HG03039 (cell line): ENCODE measurements around the gene UBTD2.
A peak's percentile ranks its signal among the peaks of the same experiment; 100 is the strongest.
"Not testable (repeated sequence)": the region's sequence is repeated elsewhere in the genome, so short reads cannot be mapped to it uniquely, and the experiment has no call there.

Experiments used
- ATAC-seq: cut with Tn5 transposase; IDR thresholded peaks from one replicate; pipeline ENCODE4 v1.9.1; 2021; ENCODE audit warnings: mild to moderate bottlenecking, moderate library complexity; ENCODE audit not compliant: unreplicated experiment

The UBTD2 gene, protein sequence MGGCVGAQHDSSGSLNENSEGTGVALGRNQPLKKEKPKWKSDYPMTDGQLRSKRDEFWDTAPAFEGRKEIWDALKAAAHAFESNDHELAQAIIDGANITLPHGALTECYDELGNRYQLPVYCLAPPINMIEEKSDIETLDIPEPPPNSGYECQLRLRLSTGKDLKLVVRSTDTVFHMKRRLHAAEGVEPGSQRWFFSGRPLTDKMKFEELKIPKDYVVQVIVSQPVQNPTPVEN

GRCh38 chr5:172283020-172283861 is at the start of gene UBTD2:
TSS of gene UBTD2 (minus strand) at chr5:172283764. CDS start at chr5:172283665, 99 bp downstream.
- ATAC-seq: peak; percentile 85

DNA sequence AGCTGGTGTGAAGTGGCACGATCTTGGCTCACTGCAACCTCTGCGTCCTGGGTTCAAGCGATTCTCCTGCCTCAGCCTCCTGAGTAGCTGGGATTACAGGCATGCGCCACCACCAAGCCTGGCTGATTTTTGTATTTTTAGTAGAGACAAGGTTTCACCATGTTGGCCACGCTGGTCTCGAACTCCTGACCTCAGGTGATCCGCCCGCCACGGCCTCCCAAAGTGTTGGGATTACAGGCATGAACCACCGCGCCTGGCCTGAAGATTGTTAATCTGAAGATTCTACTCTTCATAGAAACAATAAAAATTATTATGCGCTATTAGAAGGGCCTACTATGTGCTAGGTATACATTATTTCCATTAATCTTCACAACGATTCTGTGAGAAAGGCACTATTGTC is 43.3 kb upstream of the UBTD2 start:
- not testable (repeated sequence) for ATAC-seq

DNA sequence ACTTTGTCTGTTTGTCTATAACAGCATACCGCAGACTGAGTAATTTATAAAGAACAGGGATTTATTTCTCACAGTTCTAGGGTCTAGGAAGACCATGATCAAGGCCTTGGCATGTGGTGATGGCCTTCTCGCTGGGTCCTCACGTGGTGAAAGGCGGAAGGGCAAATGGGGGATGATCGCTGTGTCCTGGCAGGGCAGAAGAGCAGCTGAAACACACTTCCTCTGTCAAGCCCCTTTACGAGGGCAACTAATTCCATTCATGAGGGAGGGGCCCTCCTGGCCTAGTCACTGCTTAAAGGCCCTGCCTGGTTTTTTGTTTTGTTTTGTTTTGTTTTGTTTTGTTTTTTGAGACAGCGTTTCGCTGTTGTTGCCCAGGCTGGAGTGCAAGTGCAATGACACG is 41.9 kb upstream of the UBTD2 start:
- no peak for ATAC-seq

- no peak for ATAC-seq
Measured at GRCh38 chr5:172322028-172322965, 38.7 kb upstream of the UBTD2 start.

DNA sequence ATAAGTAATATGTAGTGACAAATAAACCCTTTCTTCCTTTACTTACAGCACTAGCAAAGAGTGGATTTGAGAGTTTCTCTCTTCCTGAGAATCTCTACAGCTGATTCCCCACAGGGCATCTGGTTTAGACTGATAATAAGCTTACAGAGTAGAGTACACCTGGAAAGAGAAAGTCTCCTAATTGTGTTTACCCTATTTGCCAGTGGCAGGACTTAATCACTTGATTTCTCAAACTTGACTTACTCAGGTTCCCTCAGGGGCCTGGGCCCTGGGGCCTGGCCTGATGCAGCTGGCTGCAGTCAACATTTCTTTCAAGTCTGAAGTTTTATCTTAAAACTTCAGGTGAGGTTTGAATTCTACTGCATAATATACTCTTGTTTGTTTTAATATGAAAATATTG is 38.0 kb upstream of the UBTD2 start:
- ATAC-seq: no peak

DNA sequence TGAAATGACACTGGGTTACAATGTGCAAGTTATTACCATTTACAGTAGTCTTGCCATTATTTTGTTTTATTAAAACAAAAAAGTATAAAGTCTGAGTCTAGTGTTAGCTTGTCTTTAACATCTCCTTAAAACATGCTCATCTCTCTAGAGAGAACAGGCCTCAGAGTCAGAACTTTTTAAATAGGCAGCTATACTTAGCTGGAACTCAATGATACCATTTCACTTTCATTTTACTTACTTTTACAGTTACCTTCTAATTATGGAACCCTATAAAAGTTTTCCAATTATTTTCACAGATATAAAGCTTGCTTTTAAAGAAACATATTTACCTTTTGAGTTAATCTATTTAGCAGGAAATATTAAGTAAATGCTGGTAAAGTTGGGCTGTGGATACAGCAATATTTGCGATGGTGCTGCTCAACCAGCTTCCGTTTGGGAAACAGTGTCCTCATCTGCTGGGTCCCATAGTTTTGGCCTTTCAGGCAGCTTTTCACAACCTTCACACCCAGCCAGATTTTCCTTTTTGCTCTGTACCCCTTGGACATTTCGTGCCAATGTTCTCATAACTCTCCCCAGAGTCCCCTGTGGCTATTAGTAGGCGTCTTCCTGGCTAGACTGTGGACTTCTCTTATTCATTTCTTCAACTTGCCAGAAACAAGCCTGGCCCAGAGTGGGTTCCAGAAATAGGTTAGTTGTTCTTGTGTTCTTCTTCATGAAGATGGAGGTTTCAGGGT is 36.3 kb upstream of the UBTD2 start:
- no peak for ATAC-seq

GRCh38 chr5:172315587-172316493 is 32.3 kb upstream of the UBTD2 start:
- no peak for ATAC-seq

DNA sequence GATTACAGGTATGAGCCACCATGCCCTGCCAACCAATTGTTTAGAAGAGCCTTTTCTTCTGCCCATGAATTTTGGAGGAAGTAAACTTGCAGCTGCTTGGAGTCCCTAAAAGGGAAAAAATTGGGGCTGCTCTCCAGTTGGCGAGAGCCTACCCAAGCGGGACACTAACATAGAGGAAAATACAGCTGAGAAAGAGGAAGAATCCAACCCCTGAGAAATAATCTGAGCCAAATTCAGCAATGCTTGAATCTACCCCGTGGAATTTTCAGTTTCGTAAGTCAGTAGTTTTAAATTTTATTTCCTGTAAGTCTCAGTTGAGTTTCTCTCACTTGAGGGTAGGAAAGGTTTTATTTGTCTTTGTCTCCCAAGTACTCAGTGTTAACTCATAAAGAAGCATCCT is 30.4 kb upstream of the UBTD2 start:
- ATAC-seq: no peak

- ATAC-seq: no peak
Measured at GRCh38 chr5:172312286-172312685, 28.7 kb upstream of the UBTD2 start.

DNA sequence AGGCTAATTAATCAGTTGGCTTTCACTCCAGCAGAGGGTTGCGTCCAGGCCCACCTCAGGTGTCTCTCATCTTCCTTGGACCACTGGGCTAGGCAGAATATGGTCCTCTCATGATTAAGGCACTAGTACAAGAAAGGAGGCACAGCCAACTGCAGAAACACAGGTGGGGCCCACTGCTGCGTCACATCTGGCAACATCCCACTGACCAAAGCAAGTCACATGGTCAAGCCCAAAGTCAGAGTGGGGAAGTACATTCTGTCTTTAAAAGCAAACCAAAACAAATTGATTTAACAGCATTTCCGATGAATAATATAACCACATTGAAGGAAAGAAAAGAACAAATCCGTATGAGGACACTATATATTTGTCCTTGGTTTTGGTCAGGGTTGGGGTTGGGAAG is 28.0 kb upstream of the UBTD2 start:
- no peak for ATAC-seq

DNA sequence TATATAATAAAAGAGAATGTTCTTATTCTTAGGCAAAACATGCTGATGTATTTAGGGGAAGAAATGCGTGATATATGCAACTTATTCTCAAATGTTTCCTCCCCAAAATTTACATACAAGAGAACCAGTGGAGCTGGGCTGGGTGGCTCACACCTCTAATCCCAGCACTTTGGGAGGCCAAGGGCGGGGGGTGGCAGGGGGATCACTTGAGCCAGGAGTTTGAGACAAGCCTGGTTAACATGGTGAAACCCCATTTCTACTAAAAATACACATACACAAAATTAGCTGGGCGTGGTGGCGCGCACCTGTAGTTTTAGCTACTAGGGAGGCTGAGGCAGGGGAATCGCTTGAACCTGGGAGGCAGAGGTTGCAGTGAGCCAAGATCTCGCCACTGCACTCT is 27.5 kb upstream of the UBTD2 start:
- ATAC-seq: no peak

- ATAC-seq: no peak
Measured at GRCh38 chr5:172305380-172305779, 21.8 kb upstream of the UBTD2 start.

GRCh38 chr5:172303572-172304335 is 20.2 kb upstream of the UBTD2 start:
- ATAC-seq: no peak

DNA sequence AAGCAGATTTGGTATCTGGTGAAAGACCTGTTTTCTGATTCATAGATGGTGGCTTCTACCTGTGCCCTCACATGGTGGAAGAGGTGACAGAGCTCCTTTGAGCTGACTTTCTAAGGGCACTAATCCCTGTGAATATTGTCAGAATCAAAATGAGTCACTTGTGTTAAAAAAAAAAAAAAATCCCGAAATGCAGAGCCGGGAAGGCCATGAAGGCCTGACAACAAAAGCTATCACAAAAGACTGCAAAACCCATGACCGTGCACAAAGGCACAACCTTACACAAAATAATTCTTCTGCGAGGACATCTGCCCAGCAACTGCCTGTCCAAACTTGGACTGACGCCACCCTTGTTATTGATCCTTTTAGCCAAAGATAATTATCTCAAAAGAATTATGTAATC is 19.6 kb upstream of the UBTD2 start:
- ATAC-seq: no peak

GRCh38 chr5:172302047-172302710 is 18.6 kb upstream of the UBTD2 start:
- ATAC-seq: no peak

DNA sequence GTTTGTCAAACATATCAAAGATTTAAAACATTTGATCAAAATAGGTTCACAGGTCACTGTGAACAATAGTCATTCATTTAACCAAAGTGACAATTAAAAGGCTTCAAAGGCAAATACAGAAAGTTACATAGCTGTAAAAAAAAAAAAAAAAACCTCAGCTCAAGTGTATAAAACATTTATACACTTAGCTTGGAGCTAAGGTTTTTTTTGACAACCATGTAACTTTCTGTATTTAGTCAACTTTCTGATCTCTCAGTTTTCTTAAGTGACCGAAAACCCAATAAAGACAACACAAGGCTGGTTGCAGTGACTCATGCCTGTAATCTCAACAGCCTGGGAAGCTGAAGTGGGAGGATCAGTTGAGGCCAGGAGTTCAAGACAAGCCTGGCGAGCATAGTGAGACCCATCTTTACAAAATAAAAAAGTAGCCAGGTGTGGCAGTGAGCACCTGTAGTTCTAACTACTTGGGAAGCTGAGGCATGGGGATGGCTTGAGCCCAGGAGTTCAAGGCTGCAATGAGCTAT is 16.4 kb upstream of the UBTD2 start:
- ATAC-seq: no peak

- ATAC-seq: no peak
Measured at GRCh38 chr5:172294831-172295230, 11.3 kb upstream of the UBTD2 start.

DNA sequence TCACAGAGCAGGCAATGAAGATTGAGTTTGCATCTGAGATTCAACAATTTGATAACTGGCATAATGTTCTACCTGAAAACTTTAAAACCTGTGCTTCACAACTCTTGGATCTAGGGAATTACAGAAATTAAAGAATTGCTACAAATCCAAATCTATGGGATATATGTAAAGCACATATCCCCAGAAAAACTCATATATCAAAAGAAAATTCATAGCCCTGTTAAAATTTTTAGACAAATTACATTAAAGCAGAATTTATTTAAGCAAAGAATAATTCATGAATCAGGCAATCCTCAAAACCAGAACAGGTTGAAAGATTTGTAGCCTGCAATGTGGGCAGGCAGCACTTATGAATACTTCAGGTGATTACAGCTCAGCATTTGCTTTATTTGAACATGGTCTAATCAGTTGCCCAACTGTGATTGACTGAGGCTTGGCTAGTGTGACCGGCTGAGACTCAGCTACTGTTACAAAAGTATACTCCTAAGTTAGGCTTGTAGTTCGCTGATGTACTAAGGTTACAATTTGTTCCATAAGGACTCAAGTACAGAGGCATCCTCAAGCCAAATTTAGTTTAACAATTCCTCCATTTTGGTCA is 10.3 kb upstream of the UBTD2 start:
- no peak for ATAC-seq
